GM19099 (cell line): ENCODE data around the gene HRG.

Experiments used
- POLR2A ChIP-seq: IDR thresholded peaks from 3 replicates; pipeline ENCODE4 v1.6.1; 2011; ENCODE audit warnings: low read depth; ENCODE audit not compliant: insufficient read length; ENCODE audit errors: extremely low read depth

Gene HRG, protein sequence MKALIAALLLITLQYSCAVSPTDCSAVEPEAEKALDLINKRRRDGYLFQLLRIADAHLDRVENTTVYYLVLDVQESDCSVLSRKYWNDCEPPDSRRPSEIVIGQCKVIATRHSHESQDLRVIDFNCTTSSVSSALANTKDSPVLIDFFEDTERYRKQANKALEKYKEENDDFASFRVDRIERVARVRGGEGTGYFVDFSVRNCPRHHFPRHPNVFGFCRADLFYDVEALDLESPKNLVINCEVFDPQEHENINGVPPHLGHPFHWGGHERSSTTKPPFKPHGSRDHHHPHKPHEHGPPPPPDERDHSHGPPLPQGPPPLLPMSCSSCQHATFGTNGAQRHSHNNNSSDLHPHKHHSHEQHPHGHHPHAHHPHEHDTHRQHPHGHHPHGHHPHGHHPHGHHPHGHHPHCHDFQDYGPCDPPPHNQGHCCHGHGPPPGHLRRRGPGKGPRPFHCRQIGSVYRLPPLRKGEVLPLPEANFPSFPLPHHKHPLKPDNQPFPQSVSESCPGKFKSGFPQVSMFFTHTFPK

GRCh38 chr3:186665625-186666188 lies at the start of gene HRG:
TSS of gene HRG (plus strand) at chr3:186666014. CDS start at chr3:186666032, 18 bp downstream.
- no peak for TF ChIP-seq POLR2A

GRCh38 chr3:186616299-186616617 lies 49.6 kb upstream of the HRG start:
- TF ChIP-seq POLR2A: no peak

DNA sequence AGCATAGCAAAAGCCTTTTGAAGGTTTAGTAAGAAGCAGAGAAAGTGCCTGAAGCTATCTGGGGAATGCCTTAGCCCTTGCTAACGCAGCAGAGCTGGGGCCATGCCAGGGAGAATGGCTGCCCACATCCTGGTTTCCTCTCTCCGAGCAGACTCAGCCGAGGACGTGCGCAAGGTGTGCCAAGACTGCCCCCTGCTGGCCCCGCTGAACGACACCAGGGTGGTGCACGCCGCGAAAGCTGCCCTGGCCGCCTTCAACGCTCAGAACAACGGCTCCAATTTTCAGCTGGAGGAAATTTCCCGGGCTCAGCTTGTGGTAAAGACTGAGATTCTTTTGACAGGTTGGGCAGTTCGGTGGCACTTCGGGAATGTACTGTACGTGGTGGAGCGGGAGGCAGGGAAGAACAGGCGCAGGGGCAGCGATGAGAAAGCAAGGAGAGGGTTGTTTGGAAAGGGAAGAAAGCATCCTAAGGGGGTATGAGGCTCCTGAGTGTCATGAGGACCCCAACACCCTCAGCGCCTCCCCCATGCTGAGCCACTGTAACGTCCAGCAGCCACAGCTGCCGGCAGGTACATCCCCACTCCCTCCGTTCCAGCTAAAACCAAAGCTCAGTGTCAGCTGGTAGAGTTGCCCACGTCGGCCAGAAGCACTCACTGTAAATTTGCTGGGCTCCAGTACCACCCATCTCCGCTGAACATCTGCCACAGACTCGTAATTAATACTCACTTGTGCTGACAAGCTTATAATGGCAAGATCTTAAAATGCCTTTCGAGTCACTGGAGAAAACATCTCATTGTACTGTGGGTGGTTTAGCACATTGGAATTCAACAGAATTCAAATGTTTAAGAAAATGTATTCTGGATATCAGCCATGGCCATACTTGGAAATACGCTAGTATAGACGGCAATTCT lies 48.5 kb upstream of the HRG start:
- TF ChIP-seq POLR2A: no peak

- TF ChIP-seq POLR2A: no peak
Measured at GRCh38 chr3:186618318-186618938, 47.4 kb upstream of the HRG start.

GRCh38 chr3:186619787-186620212 lies 46.0 kb upstream of the HRG start:
- TF ChIP-seq POLR2A: no peak

GRCh38 chr3:186620213-186621092 lies 45.4 kb upstream of the HRG start:
- no peak for TF ChIP-seq POLR2A

- no peak for TF ChIP-seq POLR2A
Measured at GRCh38 chr3:186621894-186622650, 43.7 kb upstream of the HRG start.

GRCh38 chr3:186622651-186623310 lies 43.0 kb upstream of the HRG start:
- no peak for TF ChIP-seq POLR2A

DNA sequence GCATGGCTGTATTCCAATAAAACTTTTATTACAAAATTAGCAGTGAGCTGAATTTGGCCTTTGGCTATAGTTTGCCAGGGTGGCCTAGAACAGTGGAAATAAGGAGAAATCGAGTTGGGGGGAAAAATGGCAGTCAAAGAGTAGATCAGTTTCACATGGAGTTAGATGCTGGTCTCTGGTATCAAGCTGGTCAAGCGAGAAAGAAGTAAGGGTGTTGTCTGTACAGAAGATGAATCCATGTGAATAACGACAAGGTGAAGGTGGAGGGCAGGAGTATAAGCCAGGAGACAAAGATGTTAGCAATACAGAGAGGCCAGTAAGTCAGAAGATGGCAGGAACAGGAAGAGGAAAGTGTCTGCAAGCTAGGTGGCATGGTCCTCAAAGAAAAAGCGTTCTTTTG lies 41.2 kb upstream of the HRG start:
- TF ChIP-seq POLR2A: no peak

GRCh38 chr3:186625600-186626042 lies 40.2 kb upstream of the HRG start:
- no peak for TF ChIP-seq POLR2A

GRCh38 chr3:186626254-186626847 lies 39.5 kb upstream of the HRG start:
- no peak for TF ChIP-seq POLR2A

DNA sequence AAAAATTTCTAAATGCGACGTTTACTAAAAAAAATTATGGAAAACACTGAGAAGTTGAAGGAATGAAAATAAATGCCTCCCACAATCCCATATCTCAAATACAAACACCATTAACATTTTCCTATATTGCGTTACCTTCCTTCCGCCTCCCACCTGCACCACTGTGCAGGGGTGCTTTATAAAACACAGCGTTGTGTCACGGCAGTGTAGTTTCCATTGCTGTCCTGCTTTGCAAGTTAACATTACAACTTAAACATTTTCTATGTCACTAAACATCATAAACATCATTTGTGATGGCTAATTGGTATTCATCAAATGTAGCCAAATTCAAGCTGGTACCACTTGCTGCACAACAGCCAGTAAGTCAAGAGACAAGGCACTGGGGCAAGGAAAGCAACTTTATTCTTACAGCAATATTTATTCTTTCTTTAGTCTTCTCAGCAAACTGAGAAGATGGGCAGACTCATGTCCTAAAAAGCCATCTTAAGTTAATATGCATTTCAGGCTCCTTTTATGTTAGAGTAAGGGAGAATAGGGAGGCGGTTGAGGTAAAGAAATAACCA lies 37.9 kb upstream of the HRG start:
- no peak for TF ChIP-seq POLR2A
